Measurements from ENCODE around the gene TFRC. TPM values are rescaled to one million over a fixed set of nuclear protein-coding genes. Genes with fewer than 3 reads are reported as not detected.
"Not testable (repeated sequence)": the region's sequence is repeated elsewhere in the genome, so short reads cannot be mapped to it uniquely, and the experiment has no call there.

TFRC gene
- 10 to 100 TPM; 36.9 to 57.4 (median 41.1) TPM for polyA plus RNA-seq (ENCODE audit: insufficient read length in 4 of 4)

DNA sequence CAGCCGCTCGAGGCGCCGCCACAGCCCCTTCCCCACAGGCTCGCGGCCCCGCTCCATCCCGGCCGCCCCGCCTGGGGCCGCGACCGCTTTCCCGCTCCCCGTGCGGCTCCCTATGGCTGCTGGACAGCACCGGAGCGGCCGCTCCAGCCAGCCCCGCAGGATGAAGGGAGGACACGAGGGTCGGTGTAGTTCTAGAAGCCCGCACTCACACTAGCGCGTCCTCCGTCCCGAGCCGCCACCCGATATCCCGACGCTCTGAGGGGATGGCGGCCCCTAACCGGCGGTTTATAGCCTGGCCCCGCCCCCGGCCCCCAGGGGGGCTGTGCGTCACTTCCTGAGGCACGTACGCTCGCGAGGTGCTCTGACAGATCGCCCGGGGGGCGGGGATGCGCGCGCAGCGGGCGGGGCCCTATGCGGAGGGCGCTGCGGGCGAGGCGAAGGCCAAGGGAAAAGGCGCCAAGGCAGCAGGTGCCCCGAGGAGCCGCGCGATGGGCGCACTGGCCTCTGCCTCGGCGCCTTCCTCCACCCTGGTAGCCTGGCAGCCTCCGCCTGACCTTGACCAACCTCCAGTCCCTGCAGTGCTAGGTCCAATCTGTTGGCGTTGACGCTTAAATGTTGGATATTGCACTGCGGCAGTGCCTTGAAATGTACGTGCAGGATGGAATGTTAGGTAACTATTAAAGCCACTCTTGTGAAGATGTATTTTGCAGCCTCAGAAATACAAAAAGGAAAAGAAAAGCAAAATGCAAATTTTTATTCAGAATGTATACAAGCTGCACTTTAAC lies at the start of gene TFRC:
Gene TFRC, minus strand, starts transcription at position 257 of the 785 bp plus-strand sequence. CDS start 4,991 bp downstream, outside the sequence.
- peak; percentile 84 to 90 (median 88) for DNase-seq (ENCODE audit: low read depth in 4 of 4, low spot score in 3 of 4)

GRCh38 chr3:196128172-196128843 lies 46.4 kb upstream of the TFRC start:
- no peak for DNase-seq (ENCODE audit: low read depth in 4 of 4, low spot score in 3 of 4)

GRCh38 chr3:196127308-196128040 lies 45.6 kb upstream of the TFRC start:
- no peak for DNase-seq (ENCODE audit: low read depth in 4 of 4, low spot score in 3 of 4)

GRCh38 chr3:196124608-196125007 lies 42.7 kb upstream of the TFRC start:
- DNase-seq (ENCODE audit: low read depth in 4 of 4, low spot score in 3 of 4): no peak

DNA sequence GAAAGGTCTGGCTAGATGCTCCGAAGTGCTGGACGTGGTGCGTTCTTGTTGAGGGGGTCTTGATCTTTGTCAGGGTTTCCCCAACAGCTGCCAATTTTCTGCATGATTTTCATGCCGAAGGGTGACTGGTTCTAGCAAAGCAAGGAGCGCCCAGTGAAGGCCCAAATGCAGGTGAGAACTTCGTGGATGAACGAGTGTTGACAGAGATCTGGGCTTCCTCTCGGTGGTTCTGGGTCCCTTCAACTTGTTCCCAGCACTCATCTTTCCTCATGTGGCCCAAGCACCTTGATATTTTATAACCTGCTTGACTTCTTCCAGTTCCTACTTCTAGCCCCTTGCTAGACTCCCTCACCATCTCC lies 40.8 kb upstream of the TFRC start:
- no peak for DNase-seq (ENCODE audit: low read depth in 4 of 4, low spot score in 3 of 4)

- no peak for DNase-seq (ENCODE audit: low read depth in 4 of 4, low spot score in 3 of 4)
Measured at GRCh38 chr3:196122021-196122687, 40.3 kb upstream of the TFRC start.

DNA sequence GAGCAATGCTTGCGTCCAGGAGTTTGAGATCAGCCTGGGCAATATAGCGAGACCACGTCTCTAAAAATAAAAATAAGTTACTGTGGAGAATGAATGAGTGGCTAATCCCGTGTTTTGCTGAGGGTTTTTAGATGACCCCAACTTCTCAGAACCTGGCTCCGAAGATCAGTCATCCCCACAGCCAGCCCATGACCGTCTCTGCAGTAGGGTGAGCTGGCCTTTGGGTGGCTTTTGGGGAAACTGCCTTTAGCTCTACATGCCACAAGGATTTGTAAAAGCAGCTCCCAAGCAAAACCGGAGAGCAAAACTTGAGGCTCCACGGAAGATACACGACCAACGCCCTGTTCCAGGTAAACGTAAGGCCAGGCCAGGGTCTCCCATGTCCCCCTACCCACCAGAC lies 39.2 kb upstream of the TFRC start:
- DNase-seq (ENCODE audit: low read depth in 4 of 4, low spot score in 3 of 4): no peak

GRCh38 chr3:196120291-196120951 lies 38.5 kb upstream of the TFRC start:
- DNase-seq (ENCODE audit: low read depth in 4 of 4, low spot score in 3 of 4): no peak

DNA sequence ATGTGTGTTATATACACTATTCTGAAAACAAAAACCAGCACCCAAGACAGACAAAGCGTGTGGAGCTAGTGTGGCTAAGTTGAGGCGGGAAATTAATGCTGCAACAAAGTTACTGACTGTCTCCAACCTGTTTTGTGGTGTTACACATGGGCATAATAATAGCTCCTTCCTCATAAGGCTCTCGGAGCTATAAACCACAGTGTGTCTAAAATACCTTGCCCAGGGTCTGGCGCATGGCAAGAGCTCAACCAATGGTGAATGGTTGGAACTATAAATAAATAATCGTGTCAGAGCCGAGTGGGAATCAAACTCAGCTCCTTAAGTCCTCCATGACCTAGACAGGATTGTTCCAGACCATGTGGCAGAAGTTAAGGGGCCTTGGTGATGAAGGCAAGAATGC lies 35.9 kb upstream of the TFRC start:
- DNase-seq (ENCODE audit: low read depth in 4 of 4, low spot score in 3 of 4): no peak

GRCh38 chr3:196115678-196116083 lies 33.8 kb upstream of the TFRC start:
- no peak for DNase-seq (ENCODE audit: low read depth in 4 of 4, low spot score in 3 of 4)

- DNase-seq (ENCODE audit: low read depth in 4 of 4, low spot score in 3 of 4): no peak
Measured at GRCh38 chr3:196111939-196112386, 30.1 kb upstream of the TFRC start.

DNA sequence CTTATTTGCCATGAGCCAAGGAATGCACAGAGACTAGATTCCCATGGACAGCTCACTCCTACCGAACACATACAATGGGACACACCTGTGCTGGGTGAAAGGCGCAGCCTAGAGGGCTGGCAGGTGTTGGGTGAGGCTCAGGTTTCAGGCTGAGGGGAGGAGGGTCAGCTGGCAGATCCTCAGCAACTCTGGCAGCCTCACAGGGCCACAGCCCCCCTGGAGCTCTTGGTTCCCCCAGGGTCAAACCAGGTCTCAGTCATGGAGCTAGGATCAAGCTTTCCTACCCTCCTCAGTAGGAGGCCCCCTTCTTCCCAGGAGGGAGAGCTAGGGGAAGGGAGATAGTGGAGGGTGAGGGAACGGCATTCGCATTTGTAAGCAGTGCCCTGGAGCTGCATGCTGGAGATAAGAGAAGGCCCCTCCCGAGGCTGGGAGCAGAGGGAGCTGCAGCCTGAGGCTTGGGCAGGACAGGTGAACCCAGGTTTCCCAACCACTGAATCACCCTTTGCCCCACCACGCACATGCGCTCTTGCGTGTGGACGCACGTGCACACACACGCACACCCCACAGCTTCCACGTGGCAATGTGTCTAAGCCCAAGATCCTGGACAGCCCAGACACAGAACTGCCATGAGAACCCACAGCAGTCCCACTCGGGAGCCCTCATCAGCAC lies 26.3 kb upstream of the TFRC start:
- DNase-seq (ENCODE audit: low read depth in 4 of 4, low spot score in 3 of 4): no peak

DNA sequence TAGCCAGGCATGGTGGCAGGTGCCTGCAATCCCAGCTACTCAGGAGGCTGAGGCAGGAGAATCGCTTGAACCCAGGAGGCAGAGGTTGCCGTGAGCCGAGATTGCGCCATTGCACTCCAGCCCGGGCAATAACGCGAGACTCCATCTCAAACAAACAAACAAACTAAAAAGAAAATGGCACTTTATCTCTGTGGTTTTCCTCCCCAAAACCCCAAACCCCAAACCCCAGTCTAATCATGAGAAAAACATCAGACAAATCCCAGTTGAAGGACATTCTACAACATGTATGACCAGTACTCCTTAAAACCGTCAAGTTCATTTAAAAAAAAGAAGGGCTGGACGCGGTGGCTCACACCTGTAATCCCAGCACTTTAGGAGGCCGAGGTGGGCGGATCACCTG lies 22.8 kb upstream of the TFRC start:
- not testable (repeated sequence) for DNase-seq (ENCODE audit: low read depth in 4 of 4, low spot score in 3 of 4)

DNA sequence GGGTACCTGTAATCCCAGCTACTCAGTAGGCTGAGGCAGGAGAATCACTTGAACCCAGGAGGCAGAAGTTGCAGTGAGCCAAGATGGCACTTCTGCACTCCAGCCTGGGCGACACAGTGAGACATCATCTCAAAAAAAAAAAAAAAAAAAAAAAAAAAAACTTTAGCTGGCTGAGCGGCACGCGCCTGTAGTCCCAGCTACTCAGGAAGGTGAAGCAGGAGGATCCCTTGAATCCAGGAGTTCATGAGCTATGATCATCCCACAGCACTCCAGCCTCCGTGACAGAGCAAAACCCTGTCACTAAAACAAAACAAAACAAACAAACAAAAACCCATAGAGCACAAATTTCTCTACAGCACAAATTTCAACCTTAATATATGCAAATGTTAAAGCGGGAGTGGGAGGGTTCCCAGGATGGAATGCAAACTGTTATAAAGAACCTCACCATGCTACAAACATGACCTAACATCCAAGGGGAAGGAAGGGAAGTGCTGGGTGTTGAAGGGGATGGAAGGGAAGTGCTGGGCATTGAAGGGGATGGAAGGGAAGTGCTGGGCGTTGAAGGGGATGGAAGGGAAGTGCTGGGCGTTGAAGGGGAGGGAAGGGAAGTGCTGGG lies 16.6 kb upstream of the TFRC start:
- not testable (repeated sequence) for DNase-seq (ENCODE audit: low read depth in 4 of 4, low spot score in 3 of 4)

- DNase-seq (ENCODE audit: low read depth in 4 of 4, low spot score in 3 of 4): no peak
Measured at GRCh38 chr3:196097373-196098154, 15.7 kb upstream of the TFRC start.

DNA sequence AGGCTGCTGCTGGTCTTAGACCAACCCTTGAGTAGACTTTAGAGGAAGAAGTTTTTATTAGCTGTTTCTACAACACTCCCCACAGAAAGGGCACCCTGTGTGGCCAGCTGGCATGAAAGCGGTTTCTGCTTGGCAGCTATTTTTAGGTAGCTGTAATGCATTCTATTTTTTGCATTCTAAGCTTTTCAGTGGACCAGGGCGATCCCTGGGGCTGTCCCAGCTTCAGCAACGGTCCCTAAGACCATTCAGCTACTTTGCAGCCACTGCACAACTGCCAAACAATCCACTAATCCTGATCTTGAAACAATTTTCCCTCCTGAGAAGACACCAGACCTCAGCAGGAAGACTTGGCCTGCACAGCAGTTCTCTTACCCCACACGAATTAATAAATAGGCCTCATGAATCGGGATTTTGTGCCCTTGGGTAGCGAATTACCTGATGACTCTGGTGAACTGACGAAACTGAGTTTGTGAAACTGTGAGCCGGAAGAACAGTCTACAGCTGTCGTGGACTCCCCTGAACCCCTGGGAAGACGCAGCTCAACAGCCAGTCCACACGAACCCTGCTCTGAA lies 14.6 kb upstream of the TFRC start:
- no peak for DNase-seq (ENCODE audit: low read depth in 4 of 4, low spot score in 3 of 4)

DNA sequence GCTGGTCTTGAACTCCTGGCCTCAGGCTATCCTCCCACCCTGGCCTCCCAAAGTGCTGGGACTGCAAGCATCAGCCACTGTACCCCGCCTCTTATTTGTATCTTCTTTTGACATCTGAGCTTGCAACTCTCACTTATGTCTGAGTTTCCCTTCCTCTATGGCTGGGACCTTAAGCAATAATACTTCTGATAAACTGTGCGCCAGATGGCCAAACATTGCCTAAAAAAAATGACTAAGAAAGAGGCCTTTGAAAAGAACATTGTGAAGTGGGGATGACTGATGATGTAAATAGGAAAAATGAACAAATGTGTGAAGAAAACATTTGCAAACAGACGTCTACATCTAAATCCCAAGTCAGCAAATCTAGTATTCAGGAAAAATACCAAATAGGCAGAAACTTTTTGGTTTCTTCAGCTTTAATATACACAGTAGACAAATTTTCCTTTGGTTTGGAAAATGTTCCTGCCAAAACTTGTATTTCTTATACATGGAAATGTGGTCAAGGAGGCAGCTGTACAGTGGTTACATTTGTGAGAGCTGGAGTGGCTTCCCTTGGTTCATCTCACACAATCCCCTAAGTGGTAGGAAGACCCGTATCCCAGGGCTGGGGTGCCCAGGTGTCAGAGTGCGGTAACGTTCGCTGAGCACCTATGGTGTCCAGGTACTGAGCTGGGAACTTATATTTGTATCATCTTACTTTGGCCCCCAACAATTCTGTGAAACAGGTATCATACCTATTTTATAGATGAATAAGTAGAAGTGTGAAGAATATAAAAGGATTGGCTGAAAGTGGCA lies 11.6 kb upstream of the TFRC start:
- DNase-seq (ENCODE audit: low read depth in 4 of 4, low spot score in 3 of 4): no peak
